Neural progenitor cell (in vitro differentiated cells): ENCODE measurements around the gene ANKRD13C. TPM values are rescaled to one million over a fixed set of nuclear protein-coding genes. Genes with fewer than 3 reads are reported as not detected.
"Not testable (repeated sequence)": the region's sequence is repeated elsewhere in the genome, so short reads cannot be mapped to it uniquely, and the experiment has no call there.

ENCODE experiments used
- DNase-seq: peaks from one replicate; pipeline ENCODE4 v3.0.0-alpha.2; 2016; ENCODE audit warnings: low spot score
- H2AFZ ChIP-seq: fragments of 200-600 bp; sonication (generic); replicated peaks from 2 replicates; pipeline ENCODE4 v1.6.1; 2016; ENCODE audit warnings: antibody characterized with exemption
- H3F3A ChIP-seq: fragments of 200-600 bp; sonication (generic); 2 replicates; pipeline ENCODE4 v1.6.1; 2016; ENCODE audit warnings: antibody characterized with exemption, low read depth
- H3K27ac ChIP-seq: fragments of 200-600 bp; sonication (generic); 2 replicates; pipeline ENCODE4 v1.5.1; 2016; ENCODE audit warnings: mild to moderate bottlenecking
- H3K27me3 ChIP-seq: fragments of 200-600 bp; sonication (generic); 2 replicates; pipeline ENCODE4 v1.6.1; 2016; ENCODE audit warnings: mild to moderate bottlenecking, moderate library complexity
- H3K36me3 ChIP-seq: fragments of 200-600 bp; sonication (generic); 2 replicates; pipeline ENCODE4 v1.5.1; 2016
- H3K4me1 ChIP-seq: fragments of 200-600 bp; sonication (generic); 2 replicates; pipeline ENCODE4 v1.6.1; 2016; ENCODE audit warnings: mixed run types
- H3K4me2 ChIP-seq: fragments of 200-600 bp; sonication (generic); 2 replicates; pipeline ENCODE4 v1.6.1; 2016
- H3K4me3 ChIP-seq: fragments of 200-600 bp; sonication (generic); 2 replicates; pipeline ENCODE4 v1.5.1; 2016
- H3K79me2 ChIP-seq: fragments of 200-600 bp; sonication (generic); 2 replicates; pipeline ENCODE4 v1.6.1; 2016; ENCODE audit warnings: low read depth
- H3K9ac ChIP-seq: fragments of 200-600 bp; sonication (generic); 2 replicates; pipeline ENCODE4 v1.6.1; 2016
- H3K9me3 ChIP-seq: fragments of 200-600 bp; sonication (generic); 2 replicates; pipeline ENCODE4 v1.5.1; 2016; ENCODE audit warnings: low read depth
- H4K20me1 ChIP-seq: fragments of 200-600 bp; sonication (generic); 2 replicates; pipeline ENCODE4 v1.6.1; 2016; ENCODE audit warnings: low read depth
- H3K27ac Mint-ChIP-seq: 3 replicates; pipeline ENCODE4 v1.8.0; 2021; ENCODE audit warnings: mixed read lengths
- H3K27me3 Mint-ChIP-seq: 2 replicates; pipeline ENCODE4 v1.8.0; 2022; ENCODE audit warnings: low read depth, mild to moderate bottlenecking, inconsistent platforms, moderate library complexity, mixed read lengths; ENCODE audit not compliant: insufficient read depth
- H3K36me3 Mint-ChIP-seq: 3 replicates; pipeline ENCODE4 v1.8.0; 2021; ENCODE audit warnings: mixed read lengths
- H3K4me1 Mint-ChIP-seq: 3 replicates; pipeline ENCODE4 v1.8.0; 2021; ENCODE audit warnings: mixed read lengths
- H3K4me3 Mint-ChIP-seq: 3 replicates; pipeline ENCODE4 v1.8.0; 2021; ENCODE audit warnings: mild to moderate bottlenecking, moderate library complexity, mixed read lengths
- H3K9me3 Mint-ChIP-seq: 3 replicates; pipeline ENCODE4 v1.8.0; 2020; ENCODE audit warnings: mixed read lengths
- EZH2 ChIP-seq: fragments of 200-600 bp; sonication (generic); IDR thresholded peaks from 2 replicates; pipeline ENCODE4 v1.6.1; 2017; ENCODE audit warnings: antibody characterized with exemption, mild to moderate bottlenecking, moderate library complexity
- EZH2phosphoT487 ChIP-seq: fragments of 200-600 bp; sonication (generic); IDR thresholded peaks from 2 replicates; pipeline ENCODE4 v1.6.1; 2017; ENCODE audit warnings: antibody characterized with exemption
- total RNA-seq: library from RNA; depleted of rRNA; stranded (reverse); fragments of >200 nt; gene quantifications from 2 replicates; pipeline ENCODE4 v1.2.3, GENCODE V29; 2015; ENCODE audit warnings: low replicate concordance
- TF ChIP-seq, protein P1 (sequence below): fragments of 200-600 bp; sonication (generic); IDR thresholded peaks from 2 replicates; pipeline ENCODE4 v1.5.1; 2017; ENCODE audit warnings: antibody characterized with exemption, mild to moderate bottlenecking

The ANKRD13C gene
- total RNA-seq, 1 donor from 2014 or later: 45.7 TPM

DNA sequence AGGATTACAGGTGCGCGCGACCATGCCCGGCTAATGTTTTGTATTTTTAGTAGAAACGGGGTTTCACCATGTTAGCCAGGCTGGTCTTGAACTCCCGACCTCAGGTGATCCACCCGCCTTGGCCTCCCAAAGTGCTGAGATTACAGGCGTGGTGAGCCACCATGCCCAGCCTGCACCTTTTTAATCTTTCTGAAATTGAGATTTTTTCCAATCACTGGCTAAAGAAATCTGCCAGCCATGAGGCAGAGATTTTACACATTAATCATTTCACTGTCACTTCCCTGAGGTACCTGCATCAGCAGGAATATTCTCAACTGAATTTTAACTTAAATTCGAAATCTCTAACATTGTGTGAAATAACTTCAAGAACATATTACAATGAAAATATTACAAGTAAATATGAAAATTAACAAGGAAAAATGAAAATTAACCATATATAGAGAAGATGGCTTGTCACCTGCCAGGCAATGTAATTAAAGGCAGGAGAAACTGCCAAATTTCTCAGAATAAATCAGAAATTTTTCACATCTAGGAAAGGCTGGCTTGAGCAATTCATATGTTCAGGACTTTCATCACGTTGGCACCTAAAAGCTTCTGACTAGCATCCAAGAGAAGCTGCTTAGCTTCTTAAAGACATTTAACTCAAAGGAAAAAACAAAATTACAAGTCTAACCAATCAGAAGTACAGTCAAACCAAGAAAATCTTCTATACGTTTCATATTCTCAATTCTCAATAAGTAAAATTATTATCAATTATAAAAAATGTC is 5.9 kb downstream of the ANKRD13C start:
- Mint-ChIP-seq H3K4me3 (no peak overlapping the region), H3K27me3 (no peaks in the 10 kb centered on the region), H3K9me3 (no peaks in the 10 kb centered on the region), H3K4me1 (peaks cover 10% of the 10 kb centered on the region), H3K27ac (no peak overlapping the region), H3K36me3 (peaks cover 25% of the 10 kb centered on the region)
- no peak overlapping the region for H2AFZ ChIP-seq
- DNase-seq: no peak
- no peak overlapping the region for H3K9ac ChIP-seq
- H3K79me2 ChIP-seq: peaks cover 100% of the 10 kb centered on the region
- peaks cover 7% of the 10 kb centered on the region for H3K4me1 ChIP-seq
- H4K20me1 ChIP-seq: peaks cover 41% of the 10 kb centered on the region
- H3K4me3 ChIP-seq: no peak overlapping the region
- TF ChIP-seq, protein P1, sequence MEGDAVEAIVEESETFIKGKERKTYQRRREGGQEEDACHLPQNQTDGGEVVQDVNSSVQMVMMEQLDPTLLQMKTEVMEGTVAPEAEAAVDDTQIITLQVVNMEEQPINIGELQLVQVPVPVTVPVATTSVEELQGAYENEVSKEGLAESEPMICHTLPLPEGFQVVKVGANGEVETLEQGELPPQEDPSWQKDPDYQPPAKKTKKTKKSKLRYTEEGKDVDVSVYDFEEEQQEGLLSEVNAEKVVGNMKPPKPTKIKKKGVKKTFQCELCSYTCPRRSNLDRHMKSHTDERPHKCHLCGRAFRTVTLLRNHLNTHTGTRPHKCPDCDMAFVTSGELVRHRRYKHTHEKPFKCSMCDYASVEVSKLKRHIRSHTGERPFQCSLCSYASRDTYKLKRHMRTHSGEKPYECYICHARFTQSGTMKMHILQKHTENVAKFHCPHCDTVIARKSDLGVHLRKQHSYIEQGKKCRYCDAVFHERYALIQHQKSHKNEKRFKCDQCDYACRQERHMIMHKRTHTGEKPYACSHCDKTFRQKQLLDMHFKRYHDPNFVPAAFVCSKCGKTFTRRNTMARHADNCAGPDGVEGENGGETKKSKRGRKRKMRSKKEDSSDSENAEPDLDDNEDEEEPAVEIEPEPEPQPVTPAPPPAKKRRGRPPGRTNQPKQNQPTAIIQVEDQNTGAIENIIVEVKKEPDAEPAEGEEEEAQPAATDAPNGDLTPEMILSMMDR: no peak
- TF ChIP-seq EZH2phosphoT487 (no peak), EZH2 (no peak)
- no peak overlapping the region for H3K4me2 ChIP-seq
- H3K27me3 ChIP-seq: no peaks in the 10 kb centered on the region
- H3F3A ChIP-seq: no peaks in the 10 kb centered on the region
- no peaks in the 10 kb centered on the region for H3K9me3 ChIP-seq
- H3K27ac ChIP-seq: no peak overlapping the region
- no peaks in the 10 kb centered on the region for H3K36me3 ChIP-seq

DNA sequence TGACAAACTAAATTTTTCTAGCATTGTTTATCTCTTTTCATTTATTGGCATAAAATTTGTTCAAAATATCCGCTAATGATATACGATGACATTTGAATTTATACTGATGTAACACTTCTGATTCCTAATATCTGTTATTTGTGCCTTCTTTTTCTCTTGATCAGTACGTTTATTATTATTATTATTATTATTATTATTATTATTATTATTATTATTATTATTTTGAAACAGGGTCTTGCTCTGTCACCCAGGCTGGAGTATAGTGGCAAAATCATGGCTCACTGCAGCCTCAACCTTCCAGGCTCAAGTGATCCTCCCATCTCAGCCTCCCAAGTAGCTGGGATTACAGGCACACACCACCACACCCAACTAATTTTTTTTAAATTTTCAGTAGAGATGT is 14.9 kb downstream of the ANKRD13C start:
- not testable (repeated sequence) for H3K27me3 ChIP-seq, H3K4me1 ChIP-seq, DNase-seq, H3K9ac ChIP-seq, H3K4me3 ChIP-seq, H3K27ac Mint-ChIP-seq, H3K9me3 Mint-ChIP-seq, H2AFZ ChIP-seq, H3K27ac ChIP-seq, H3K4me1 Mint-ChIP-seq, H3K27me3 Mint-ChIP-seq, H3K9me3 ChIP-seq, H3K36me3 ChIP-seq, H3F3A ChIP-seq, H3K4me3 Mint-ChIP-seq, H3K4me2 ChIP-seq
- peaks cover 20% of the 10 kb centered on the region for H3K36me3 Mint-ChIP-seq
- Histone ChIP-seq H3K79me2 (peaks cover 97% of the 10 kb centered on the region), H4K20me1 (peaks cover 12% of the 10 kb centered on the region)

DNA sequence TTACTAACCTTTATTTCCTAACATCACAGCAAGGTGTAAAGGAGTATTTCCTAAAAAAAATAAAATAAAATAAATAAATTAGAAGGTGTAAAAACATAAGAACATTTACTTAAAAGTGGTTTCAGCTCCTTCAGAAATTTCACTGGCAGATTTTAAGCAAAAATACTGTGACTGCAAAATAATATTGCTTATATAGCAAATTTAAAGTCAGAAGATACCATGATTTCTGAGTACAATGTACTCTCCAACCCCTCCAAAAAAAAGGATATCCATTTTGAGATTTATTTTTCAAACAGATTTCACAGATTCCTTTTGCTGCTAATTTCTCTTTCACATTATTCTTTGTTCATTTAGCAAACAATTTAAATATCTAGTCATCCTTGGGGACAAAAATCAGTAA is 18.5 kb downstream of the ANKRD13C start:
- Histone ChIP-seq H4K20me1 (peaks cover 5% of the 10 kb centered on the region), H3K79me2 (peaks cover 88% of the 10 kb centered on the region)

DNA sequence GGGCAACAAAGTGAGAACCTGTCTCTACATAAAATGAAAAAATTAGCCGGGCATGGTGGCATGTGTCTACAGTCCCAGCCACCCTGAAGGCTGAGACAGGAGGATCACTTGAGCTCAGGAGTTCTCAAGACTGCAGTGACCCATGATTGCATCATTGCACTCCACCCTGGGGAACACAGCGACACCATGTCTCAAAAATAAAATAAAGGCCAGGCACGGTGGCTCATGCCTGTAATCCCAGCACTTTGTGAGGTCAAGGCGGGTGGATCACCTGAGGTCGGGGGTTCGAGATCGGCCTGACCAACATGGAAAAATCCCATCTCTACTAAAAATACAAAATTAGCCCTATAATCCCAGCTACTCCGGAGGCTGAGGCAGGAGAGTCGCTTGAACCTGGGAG is 20.1 kb downstream of the ANKRD13C start:
- no peak overlapping the region for H3K4me3 Mint-ChIP-seq

More for the DNA sequence above, 18.5 kb downstream of the ANKRD13C start:
- Histone ChIP-seq H3K9ac (no peak overlapping the region), H3K9me3 (no peaks in the 10 kb centered on the region), H3K4me2 (no peak overlapping the region), H3K4me3 (no peak overlapping the region), H3K36me3 (no peaks in the 10 kb centered on the region), H3K27ac (no peak overlapping the region), H3K27me3 (no peaks in the 10 kb centered on the region), H3K4me1 (no peaks in the 10 kb centered on the region), H3F3A (no peaks in the 10 kb centered on the region), H2AFZ (no peak overlapping the region)
- DNase-seq: no peak
- no peaks in the 10 kb centered on the region for H3K4me1 Mint-ChIP-seq
- no peaks in the 10 kb centered on the region for H3K27me3 Mint-ChIP-seq
- TF ChIP-seq, protein P1: no peak
- TF ChIP-seq EZH2phosphoT487: no peak
- TF ChIP-seq EZH2: no peak
- peaks cover 7% of the 10 kb centered on the region for H3K9me3 Mint-ChIP-seq
- peaks cover 20% of the 10 kb centered on the region for H3K36me3 Mint-ChIP-seq
- H3K4me3 Mint-ChIP-seq: no peak overlapping the region
- H3K27ac Mint-ChIP-seq: no peak overlapping the region

More for the DNA sequence above, 20.1 kb downstream of the ANKRD13C start:
- Histone ChIP-seq H3F3A (no peaks in the 10 kb centered on the region), H3K79me2 (peaks cover 87% of the 10 kb centered on the region), H2AFZ (no peak overlapping the region), H3K4me1 (no peaks in the 10 kb centered on the region), H3K9me3 (no peaks in the 10 kb centered on the region), H4K20me1 (peaks cover 6% of the 10 kb centered on the region), H3K9ac (no peak overlapping the region), H3K4me3 (no peak overlapping the region), H3K4me2 (no peak overlapping the region), H3K27me3 (no peaks in the 10 kb centered on the region), H3K27ac (no peak overlapping the region), H3K36me3 (no peaks in the 10 kb centered on the region)
- no peak for DNase-seq
- no peaks in the 10 kb centered on the region for H3K4me1 Mint-ChIP-seq
- TF ChIP-seq EZH2: no peak
- no peaks in the 10 kb centered on the region for H3K27me3 Mint-ChIP-seq
- peaks cover 15% of the 10 kb centered on the region for H3K36me3 Mint-ChIP-seq
- peaks cover 4% of the 10 kb centered on the region for H3K9me3 Mint-ChIP-seq
- no peak overlapping the region for H3K27ac Mint-ChIP-seq
